Loucy (cell line): ENCODE results near the gene CENPO.

Experiments used
- CTCF ChIP-seq: fragments of 200-600 bp; sonication (generic); conservative IDR thresholded peaks from 2 replicates; pipeline ENCODE4 v1.5.1; 2014; ENCODE audit warnings: mild to moderate bottlenecking, antibody characterized with exemption, low read length
- EZH2phosphoT487 ChIP-seq: fragments of 200-600 bp; IDR thresholded peaks from 2 replicates; pipeline ENCODE4 v1.6.1; 2018; ENCODE audit warnings: antibody characterized with exemption, mild to moderate bottlenecking, moderate library complexity, borderline replicate concordance

DNA sequence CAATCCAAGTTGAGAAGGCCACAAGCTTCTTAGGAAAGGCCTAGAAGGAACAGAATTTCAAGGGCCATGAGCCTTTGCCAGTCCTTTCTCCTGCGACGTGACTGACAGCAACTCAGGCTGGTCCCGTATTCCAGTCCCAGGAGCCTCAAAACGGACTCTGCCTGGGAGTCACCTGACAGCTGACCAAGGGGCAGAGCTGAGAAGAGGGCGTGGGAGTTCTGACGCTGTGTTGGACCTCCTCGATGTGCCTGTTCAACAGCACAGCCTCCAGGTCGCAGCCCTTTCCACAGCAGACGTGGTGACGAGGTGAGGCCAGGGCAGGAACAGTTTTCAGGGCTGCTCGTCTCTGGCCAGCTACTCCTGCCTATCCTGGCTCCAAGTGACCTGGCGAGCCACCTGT lies 37.6 kb downstream of the CENPO start:
- TF ChIP-seq CTCF (no peak), EZH2phosphoT487 (no peak)
